ENCODE measurements around the gene TNFRSF14. TPM values are rescaled to one million over a fixed set of nuclear protein-coding genes. Genes with fewer than 3 reads are reported as not detected.

The TNFRSF14 gene
- total RNA-seq, 1 donor from 2014 or later: 160 TPM

GRCh38 chr1:2611621-2612437 is 55.7 kb downstream of the TNFRSF14 start:
- DNase-seq (ENCODE audit: low spot score): no peak

- DNase-seq (ENCODE audit: low spot score): no peak
Measured at GRCh38 chr1:2612591-2613365, 56.6 kb downstream of the TNFRSF14 start.

Other genes starting within 250 kb of the TNFRSF14 start
- 19.0 TPM for gene MORN1, start 164.8 kb upstream of the TNFRSF14 start, total RNA-seq
- 141 TPM for gene RER1, start 164.5 kb upstream of the TNFRSF14 start, total RNA-seq
- gene PEX10, start 143.8 kb upstream of the TNFRSF14 start, total RNA-seq: 30.7 TPM
- 90.0 TPM for gene PLCH2, start 80.1 kb upstream of the TNFRSF14 start, total RNA-seq
- 29.9 TPM for gene PANK4, start 29.8 kb upstream of the TNFRSF14 start, total RNA-seq
- gene HES5, start 26.1 kb upstream of the TNFRSF14 start, total RNA-seq: 0.57 TPM
- 37.1 TPM for gene PRXL2B, start 30.4 kb downstream of the TNFRSF14 start, total RNA-seq
- 18.1 TPM for gene MMEL1, start 76.6 kb downstream of the TNFRSF14 start, total RNA-seq
- gene TTC34, start 245.3 kb downstream of the TNFRSF14 start, total RNA-seq: 3.0 TPM